ENCODE data around the gene VPS9D1.

GRCh38 chr16:89736554-89736953, 15.9 kb upstream of the VPS9D1 start:
- TF ChIP-seq CTCF (conservative IDR thresholded peaks at IDR 0.05 in 1 of 2, IDR thresholded peaks at IDR 0.05 in 1 of 2; ENCODE audit: extremely low read depth in 1 of 2, insufficient read depth in 1 of 2, low read depth in 1 of 2, low read length in 2 of 2), result no peak
- no peak for TF ChIP-seq EZH2 (IDR thresholded peaks at IDR 0.05; ENCODE audit: borderline replicate concordance, low read length)
